Measurements from ENCODE around the gene RTP3.
"Not testable (repeated sequence)": the region's sequence is repeated elsewhere in the genome, so short reads cannot be mapped to it uniquely, and the experiment has no call there.

Gene RTP3

DNA sequence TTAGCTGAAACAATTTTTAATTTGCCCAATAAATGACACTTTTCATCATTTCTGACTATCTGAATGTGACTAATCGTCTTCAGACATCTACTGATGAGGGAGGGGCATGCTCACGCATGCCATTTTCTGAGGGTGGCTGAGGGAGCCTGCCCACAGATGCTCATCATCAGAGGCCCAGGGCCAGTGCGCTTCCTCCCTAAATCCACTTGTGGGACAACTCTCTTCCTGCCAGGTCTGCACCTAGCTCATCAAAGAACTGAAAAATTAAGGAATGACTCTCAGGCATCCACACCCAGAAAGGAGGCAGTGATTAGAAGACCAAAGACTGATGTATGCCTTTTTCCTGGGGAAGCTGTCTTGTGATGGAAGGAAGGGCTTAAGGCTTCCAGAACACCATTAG is 22.8 kb downstream of the RTP3 start:
- DNase-seq: no peak

DNA sequence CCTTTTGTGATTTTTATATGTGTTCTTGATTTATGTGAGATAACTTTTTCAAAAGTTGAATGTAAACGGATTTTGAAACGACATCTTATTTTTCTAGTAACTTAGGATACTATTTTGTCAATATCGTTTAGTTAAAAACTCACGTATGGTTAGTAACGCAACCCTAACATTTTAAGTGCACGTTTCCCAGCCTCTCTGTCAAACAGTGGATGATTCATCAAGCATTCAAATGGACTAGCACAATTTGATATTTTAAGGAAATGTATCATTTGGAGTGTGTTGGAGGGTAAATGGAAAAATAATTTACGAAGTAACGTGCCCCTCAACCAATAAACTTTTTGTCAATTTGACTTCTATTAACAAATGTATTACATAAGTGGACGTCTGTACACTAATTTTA is 23.3 kb downstream of the RTP3 start:
- DNase-seq: no peak

DNA sequence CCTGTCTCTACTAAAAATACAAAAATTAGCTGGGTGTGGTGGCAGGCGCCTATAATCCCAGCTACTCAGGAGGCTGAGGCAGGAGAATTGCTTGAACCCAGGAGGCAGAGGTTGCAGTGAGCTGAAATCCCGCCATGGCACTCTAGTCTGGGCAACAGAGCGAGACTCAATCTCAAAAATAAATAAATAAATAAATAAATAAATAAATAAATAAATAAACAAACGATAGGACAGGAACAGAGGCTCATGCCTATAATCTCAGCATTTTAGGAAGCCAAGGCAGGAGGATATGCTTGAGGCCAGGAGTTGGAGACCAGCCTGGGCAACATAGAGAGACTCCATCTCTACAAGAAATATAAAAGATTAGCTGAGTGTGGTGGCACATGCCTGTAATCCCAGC is 24.4 kb downstream of the RTP3 start:
- not testable (repeated sequence) for DNase-seq

DNA sequence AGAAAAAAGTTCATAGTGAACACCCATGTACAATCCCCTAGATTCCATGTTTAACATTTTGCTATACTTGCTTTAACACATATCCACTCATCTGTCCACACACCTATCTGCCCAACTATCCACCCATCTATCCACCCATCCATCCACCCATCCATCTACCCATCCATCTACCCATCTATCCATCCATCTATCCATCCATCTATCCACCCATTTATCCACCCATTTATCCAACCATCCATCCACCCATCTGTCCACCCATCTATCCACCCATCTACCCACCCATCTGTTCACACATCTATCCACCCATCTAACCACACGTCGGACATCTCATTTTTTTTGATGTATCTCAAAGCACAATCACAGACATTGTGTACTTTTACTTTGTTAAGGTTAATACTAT is 25.8 kb downstream of the RTP3 start:
- DNase-seq: no peak

DNA sequence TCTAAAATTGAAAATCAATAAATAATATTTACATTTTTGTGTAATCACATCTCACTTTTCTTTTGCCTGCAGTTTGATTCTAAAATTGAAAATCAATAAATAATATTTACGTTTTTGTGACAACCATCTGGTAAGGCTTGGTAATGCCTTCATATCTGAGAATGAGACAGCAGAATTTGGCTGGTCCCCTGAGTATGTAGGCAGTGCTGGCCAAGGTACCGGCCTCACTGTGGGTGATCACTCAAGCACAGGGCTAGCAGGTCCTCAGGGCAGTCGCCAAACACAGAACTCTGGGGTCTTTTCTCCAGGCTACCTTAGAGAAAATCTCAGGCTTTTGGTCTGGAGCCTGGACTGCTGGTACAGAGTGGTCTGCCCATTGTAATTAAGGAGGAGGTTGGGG is 26.2 kb downstream of the RTP3 start:
- no peak for DNase-seq

DNA sequence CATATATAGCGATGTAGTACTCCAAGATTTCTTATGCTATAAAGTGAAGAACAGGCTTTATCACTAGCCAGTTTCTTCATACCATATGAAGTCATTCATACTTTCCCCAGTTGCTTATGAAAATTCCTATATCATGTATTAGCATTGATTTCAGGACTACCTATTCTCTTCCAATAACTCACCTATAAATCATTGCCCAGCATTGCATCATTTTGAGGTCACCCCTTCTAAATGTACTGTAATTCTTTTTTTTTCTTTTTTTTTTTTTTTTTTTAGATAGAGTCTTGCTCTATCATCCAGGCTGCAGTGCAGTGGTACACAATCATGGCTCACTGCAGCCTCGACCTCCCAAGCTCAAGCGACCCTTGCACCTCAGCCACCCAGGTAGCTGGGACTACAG is 27.1 kb downstream of the RTP3 start:
- DNase-seq: no peak

DNA sequence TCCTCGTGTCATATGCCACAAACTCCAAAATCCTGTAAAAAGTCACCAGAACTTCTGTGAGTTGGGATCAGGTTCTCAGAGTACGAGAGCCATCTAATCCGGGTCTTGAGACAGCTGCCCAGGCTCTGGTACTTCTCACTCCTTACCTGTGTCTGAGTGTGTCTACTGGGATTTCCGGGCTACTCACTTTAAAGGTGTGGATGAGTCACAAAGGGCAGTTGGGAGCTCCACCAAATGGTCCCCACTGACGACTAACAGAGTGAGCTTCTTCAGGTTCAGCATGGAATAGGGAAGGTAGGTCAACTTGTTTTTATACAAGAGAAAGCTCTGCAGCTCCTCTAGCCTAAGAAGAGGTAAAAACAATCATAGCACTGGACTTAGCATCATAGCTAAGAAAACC is 29.5 kb downstream of the RTP3 start:
- DNase-seq: no peak

DNA sequence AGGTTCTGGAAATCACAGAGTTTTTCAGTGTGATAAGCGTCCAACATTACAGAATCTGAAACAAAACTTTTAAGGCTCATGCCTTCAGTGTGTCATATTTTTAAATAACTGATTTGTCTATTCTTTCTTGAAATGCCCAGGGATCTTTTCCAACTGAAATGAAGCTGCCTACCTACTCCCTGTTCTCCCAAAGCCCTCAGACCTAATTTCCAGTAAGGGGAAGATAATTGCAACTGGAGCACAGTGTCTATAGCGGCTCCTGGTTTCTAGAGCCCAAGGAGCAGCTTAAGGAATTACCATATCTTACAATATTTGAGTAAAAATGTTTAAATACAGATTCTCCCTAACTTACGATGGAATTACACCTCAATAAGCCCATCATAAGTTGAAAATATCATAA is 35.3 kb downstream of the RTP3 start:
- DNase-seq: no peak

DNA sequence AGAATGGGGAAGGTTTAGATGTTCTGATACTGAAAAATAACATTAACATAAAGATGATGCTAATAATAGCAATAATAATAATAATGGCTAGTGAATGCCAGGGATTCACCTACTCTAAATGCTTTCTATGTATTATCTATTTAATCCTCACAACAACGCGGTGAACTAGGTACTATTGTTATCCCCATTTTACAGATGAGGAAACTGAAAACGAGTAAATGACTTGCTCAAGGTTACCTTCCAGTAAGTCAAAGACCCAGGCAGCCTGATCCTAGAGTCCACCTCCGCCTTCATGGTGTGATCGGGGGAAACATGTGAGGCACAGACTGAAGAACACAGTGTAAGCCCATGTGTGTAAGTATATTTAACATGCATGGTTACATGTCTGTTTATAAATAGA is 38.0 kb downstream of the RTP3 start:
- no peak for DNase-seq

DNA sequence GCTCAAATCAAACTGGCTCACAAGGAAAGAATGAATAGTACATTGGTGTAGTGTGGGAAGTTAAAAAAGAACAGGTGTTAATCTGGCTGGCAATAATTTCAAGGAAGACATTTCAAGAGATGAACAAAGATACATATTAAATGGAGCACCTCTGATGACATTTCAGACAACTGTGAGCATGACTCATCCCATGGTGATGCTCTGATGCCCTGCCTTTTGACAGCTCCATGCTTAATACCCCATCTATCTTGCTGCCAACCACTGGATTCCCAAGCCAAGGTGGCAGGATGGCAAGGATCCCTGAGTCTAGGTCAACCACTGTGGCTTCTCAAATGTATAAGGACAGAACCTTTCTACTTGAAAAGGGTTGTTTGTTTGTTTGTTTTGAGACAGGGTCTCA is 39.0 kb downstream of the RTP3 start:
- no peak for DNase-seq

DNA sequence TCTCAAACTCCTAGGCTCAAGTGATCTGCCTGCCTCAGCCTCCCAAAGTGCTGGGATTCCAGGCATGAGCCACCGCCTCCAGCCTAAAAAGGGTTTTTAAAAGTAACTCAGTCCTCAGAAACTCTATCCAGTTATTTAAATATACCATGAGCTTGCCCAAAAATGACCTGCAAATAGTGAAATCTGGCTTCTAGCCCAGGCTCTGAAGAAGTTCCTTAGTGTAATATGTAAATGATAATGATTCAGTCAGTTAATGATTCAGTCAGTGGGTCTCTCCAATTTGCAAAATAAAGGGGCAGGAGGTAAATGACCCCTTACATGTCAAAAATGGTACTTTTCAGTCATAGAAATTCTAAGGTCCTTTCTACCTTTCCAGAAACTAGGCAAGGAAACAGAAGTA is 39.5 kb downstream of the RTP3 start:
- no peak for DNase-seq

DNA sequence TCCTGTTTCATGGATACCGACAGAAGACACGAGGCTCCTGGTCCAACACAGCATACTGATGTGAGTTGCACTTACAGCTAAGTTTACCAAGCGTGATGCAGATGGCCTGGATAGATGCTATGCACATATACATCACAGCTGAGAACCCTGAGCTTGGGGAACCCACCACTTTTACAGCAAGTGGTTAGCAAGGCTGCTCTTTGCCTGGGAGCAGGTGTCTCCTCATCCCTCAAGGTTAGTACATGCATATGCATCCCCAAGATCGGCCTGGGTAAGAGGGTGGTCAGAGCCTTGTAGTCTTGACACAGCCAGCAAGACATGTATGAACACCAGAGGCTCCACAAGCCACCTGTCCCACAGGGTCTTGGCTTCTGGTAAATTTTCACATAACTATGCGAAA is 40.0 kb downstream of the RTP3 start:
- no peak for DNase-seq

DNA sequence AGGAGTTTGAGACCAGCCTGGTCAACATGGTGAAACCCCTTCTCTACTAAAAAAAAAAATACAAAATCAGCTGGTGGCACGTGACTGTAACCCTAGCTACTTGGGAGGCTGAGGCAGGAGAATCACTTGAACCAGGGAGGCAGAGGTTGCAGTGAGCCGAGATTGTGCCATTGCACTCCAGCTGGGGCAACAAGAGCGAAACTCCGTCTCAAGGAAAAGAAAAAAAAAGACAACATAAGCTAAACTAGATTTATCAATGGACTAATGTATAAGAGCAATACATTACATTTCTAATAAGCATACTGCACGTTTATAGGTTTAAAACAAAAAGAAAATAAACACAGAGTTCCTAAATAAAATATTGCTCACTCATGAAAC is 40.6 kb downstream of the RTP3 start:
- not testable (repeated sequence) for DNase-seq

DNA sequence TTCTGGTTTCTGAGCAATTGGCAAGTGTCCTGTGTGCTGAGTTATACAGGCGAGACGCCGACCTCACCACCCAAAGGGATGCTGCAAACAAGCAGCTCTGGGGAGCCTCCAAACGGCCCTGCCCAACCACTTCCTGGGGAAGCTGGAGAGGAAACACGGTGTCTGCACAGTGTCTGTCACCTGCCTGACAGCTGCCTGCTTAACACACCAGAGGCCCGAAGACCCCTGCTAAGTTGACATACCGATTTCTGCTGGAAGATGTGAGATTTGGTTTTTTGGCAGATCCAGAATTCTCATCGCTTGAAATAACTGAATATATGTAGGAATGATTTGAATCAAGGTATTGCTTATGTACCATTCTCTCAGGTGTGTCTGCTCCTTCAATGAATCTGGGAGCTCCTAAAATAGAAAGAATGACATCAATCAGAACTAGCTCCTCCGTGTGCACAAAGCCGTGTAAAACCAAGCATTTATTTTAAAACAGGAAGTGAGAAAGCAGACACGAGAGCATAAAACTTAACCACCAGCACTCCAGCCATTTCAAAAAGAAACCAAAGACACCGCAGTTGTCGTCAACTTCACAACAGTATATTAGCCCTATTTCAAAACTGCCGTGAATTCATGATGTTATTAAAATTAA is 41.1 kb downstream of the RTP3 start:
- DNase-seq: no peak

DNA sequence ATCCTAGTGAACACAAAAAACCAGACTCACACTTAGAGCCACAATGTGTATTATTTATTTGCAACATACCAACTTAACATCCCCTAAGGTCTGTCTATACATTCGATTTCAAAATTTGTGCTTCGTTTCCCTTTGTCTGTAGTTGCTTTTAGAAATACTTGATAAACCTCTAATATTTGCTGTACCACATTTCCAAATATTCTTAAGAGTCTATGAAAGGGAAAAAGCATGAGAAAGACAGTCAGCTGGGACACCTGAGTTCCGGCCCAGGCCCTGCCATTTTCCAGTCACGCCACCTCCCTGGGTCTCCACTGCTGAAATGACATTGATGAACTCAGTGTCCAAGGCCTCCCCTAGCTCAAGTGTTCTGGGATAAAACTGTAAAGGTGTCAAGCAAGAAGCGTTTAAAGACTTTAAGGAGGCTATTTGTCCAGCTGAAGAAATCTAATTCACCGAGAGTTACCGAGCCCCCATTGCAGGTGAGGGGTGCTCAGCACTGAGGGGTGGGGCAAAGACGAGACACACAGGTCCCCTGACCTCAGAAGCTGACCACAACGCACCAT is 41.7 kb downstream of the RTP3 start:
- DNase-seq: no peak

DNA sequence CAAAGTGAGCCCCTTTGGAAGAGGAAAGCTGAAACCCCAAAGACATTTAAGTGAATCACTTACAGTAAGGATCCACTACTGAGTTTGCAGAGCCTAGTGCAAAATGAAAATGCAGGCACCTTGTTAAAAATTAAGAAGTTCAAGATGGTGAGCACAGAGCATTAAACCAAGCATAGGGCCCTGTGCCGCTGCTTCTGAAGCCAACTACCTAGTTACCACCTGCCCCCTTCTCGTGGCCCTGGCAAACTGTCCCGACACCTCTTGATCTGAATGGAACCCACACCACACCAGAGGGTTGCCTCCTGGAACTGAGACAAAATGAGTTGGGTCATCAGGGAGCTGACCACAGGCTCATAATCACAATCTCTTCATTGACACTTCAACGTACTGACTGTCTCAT is 42.8 kb downstream of the RTP3 start:
- DNase-seq: no peak

DNA sequence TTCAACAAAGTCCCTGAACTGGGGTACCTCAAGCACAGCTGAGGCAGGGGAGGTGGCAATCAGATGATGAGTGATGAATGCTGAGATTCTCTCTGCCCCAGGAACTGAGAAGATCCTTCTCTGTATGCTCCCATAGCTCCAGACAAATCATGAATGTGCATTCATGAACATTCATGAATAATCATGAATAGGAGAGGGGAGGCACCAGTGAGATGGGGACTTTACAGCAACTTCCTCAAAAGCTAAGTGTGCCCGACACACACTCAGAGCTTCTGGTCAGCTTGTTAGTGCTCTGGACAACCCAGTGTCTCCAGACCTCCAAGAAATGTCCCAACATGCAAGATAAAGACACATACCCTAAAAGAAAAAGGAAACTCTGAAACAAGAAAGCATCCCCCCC is 44.1 kb downstream of the RTP3 start:
- DNase-seq: no peak

DNA sequence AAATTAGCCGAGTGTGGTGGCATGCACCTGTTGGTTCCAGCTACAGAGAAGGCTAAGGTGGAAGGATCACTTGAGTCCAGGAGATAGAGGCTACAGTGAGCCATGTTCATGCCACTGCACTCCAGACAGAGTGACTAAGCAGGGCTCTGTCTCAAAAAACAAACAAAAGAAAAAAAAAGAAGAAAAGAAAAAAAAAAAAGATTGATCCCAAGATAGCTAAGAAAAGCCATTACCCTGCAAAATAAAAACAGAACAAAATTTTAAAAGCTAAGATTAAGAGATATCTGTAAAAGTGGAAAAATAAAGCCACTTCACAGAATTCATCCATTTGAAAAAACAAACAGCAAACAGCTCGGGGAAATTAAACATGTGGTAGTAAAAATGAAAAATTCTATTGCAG is 44.6 kb downstream of the RTP3 start:
- DNase-seq: no peak

DNA sequence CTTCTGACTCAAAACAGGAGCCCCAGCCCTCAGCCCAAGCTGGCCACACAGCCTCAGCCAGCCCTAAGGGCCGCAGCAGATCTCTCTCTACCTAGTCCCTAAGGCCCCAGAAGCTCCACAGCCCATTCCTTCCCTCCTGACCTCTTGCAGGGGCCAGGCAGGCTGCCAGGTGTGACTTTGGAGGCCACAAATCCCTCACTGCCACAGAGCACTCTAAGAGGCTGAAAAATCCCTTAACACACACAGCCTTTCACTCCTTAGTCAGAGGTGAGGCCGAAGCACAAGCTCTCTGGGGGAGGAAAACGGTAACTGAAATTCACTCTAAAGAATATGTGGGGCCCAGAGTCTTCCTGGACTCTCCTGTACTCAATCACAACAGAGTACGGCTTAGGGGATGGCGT is 45.0 kb downstream of the RTP3 start:
- no peak for DNase-seq

DNA sequence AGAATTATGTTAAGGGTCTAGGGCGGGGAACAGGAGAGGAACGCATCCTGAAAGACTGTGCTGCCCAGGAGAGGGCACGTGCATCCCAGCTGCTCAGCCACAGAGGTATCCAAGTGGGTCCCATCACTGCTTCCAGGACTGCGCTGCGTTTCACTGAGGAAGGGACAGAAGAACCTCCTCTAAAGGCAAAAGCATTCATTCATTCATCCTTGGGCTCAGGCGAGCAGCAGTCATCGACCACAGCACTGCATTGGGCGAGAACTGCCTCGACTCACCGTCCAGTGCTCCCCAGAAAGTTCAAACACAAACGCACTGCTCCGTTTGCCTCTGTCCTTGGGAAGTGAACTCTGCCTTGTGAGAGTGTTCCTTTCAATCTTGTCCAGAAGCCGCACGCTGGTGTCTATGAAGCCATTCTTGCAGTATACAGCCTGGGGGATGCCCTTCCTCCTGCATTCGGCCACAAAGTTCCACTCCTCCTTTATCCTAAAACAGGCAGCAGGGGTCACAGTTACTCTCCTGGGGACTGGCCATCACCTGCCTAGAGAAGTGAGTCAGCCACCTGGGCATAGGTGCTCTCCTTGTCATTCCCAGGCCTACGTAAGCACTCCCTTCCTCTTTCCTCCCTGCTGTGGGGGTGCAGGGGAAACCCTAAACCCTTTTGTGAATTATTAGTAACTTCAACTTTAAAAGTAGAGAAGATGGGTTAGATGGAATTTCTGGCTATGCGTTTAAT is 47.2 kb downstream of the RTP3 start:
- DNase-seq: no peak

DNA sequence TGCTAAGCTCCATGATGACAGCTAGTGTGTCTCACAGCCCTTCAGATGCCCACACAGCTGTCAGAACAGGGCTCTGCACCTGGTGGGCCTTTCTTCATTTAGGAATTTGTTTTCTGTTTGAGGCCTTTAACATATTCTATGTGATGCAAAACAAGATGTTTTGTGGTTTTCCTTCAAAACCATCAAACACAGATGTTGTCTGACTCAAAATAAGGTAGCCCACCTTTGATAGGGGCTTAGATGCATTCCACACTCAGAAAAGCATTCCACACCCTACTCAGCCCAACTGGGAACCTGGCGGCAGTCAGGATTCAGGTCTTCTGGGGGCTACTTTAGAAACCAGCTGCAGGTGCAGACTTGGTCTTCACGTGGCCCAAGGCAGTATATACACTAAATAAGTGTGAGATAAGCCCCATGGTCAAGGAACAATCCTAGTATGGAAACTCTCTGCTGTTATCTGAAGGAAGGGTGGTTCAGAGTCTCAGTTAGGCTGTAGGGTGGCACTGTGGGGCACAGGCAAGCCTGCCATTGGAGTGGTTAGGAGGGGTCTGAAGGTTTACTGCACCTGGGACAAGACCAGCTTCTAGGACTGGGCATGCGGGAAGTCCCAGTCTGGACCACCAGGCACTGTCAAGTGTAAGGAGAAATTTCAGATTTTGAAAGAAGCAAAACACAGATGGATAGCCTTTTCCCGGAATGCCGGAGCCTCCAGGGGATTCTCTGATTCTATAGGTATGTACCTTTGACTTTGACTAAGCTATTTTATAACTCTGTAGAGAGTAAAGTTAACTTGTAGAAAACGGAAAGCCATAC is 48.2 kb downstream of the RTP3 start:
- no peak for DNase-seq

DNA sequence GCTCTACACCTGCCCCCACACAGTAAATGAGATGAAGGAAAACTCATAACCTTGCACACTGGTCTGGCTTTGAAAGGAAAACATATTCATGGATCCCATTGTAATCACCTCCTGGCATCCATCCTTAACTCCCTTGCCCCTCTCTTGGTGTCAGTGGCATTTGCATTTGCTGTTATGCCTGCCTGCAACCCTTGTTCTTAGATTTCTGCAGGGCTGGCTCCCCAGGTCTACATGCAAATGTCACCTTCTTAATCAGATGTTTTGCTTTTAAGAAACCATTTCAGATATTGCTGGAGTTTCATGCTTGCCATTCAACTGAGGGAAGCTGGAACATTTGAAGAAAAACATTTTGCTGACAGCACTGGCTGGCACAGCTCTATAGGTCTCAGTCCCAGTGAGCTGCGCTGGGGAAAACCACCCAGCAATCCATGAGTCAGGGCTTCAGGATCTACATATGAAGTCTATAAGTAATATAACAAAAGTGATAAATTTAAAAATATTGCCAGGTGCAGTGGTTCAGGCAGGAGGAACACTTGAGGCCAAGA is 49.2 kb downstream of the RTP3 start:
- DNase-seq: no peak

DNA sequence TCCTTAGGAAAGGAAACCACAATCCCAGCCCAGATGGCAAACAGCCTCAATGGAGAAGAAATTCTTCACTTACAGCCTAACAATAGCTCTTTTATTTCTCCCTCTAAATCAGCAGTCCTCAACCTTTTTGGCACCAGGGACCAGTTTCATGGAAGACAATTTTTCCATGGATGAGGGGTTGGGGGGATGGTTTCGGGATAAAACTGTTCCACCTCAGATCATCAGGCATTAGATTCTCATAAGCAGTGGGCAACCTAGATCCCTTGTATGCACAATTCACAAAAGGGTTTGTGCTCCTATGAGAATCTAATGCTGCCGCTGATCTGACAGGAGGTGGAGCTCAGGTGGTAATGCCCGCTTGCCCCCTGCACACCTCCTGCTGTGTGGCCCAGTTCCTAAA is 50.8 kb downstream of the RTP3 start:
- DNase-seq: not testable (repeated sequence)
